ENCODE results near the gene GARRE1.

GRCh38 chr19:34241513-34242337 is 12.6 kb upstream of the GARRE1 start:
- TF ChIP-seq CTCF (IDR thresholded peaks at IDR 0.05; ENCODE audit: poor library complexity) (peak; percentile 49), EZH2 (IDR thresholded peaks at IDR 0.05; ENCODE audit: borderline replicate concordance) (no peak)
